Common myeloid progenitor, CD34-positive (primary cell): ENCODE results near the gene AUNIP.
A peak's percentile ranks its signal among the peaks of the same experiment; 100 is the strongest.

Experiments
- CTCF ChIA-PET: fragments of 350-600 bp; sonication (Branson Sonifier 250); formaldehyde crosslinking; loops from one replicate; lab custom pipeline; 2021; ENCODE audit warnings: antibody characterized with exemption; lab: Charles Lee
- POLR2A ChIA-PET: fragments of 350-600 bp; sonication (Branson Sonifier 250); formaldehyde crosslinking; loops from one replicate; lab custom pipeline; 2021; ENCODE audit warnings: antibody characterized with exemption; lab: Charles Lee
- DNase-seq, 3 donors: peaks; one replicate each; pipeline versions ENCODE4 v3.0.0 to v3.0.0-alpha.2; 2013
- H3K27ac ChIP-seq, 2 experiments: 1 replicate in 1 of 2; 2 replicates in 1 of 2; pipeline ENCODE4 v1.7.0; 2013; ENCODE audit warnings: inconsistent platforms in 2 of 2, low read length in 2 of 2, mild to moderate bottlenecking in 2 of 2, low read depth in 1 of 2, moderate library complexity in 1 of 2; ENCODE audit not compliant: severe bottlenecking in 2 of 2, insufficient read depth in 1 of 2, poor library complexity in 1 of 2
- H3K27me3 ChIP-seq, 5 experiments: replicated peaks in 2 of 5; 1 replicate in 3 of 5; 2 replicates in 2 of 5; pipeline versions ENCODE4 v1.6.1 to v1.7.0; 2013; ENCODE audit warnings: low read length in 4 of 5, mild to moderate bottlenecking in 2 of 5, moderate library complexity in 2 of 5, inconsistent platforms in 1 of 5; ENCODE audit not compliant: insufficient read depth in 5 of 5, control insufficient read depth in 4 of 5
- H3K36me3 ChIP-seq, 4 experiments: 1 replicate in 2 of 4; 2 replicates in 2 of 4; pipeline versions ENCODE4 v1.6.1 to v1.7.0; 2013; ENCODE audit warnings: low read length in 3 of 4, control low read depth in 1 of 4, mild to moderate bottlenecking in 1 of 4; ENCODE audit not compliant: control insufficient read depth in 4 of 4, insufficient read depth in 4 of 4
- H3K4me1 ChIP-seq, 4 experiments: 1 replicate in 3 of 4; 2 replicates in 1 of 4; pipeline versions ENCODE4 v1.6.1 to v1.7.1; 2013; ENCODE audit warnings: low read length in 3 of 4, mild to moderate bottlenecking in 3 of 4, control low read depth in 1 of 4, inconsistent platforms in 1 of 4, moderate library complexity in 1 of 4; ENCODE audit not compliant: control insufficient read depth in 4 of 4, insufficient read depth in 4 of 4; ENCODE audit errors: control extremely low read depth in 1 of 4
- H3K4me3 ChIP-seq, 7 experiments: 1 replicate in 4 of 7; 2 replicates in 3 of 7; pipeline versions ENCODE4 v1.5.1 to v1.7.0; 2013; ENCODE audit warnings: mild to moderate bottlenecking in 7 of 7, low read length in 6 of 7, moderate library complexity in 6 of 7, inconsistent platforms in 2 of 7, low read depth in 2 of 7, control low read depth in 1 of 7; ENCODE audit not compliant: insufficient read depth in 4 of 7, control insufficient read depth in 1 of 7; ENCODE audit errors: extremely low read depth in 1 of 7
- H3K9me3 ChIP-seq, 5 experiments: 1 replicate in 4 of 5; 2 replicates in 1 of 5; pipeline versions ENCODE4 v1.6.1 to v1.7.1; 2013; ENCODE audit warnings: low read length in 4 of 5, mild to moderate bottlenecking in 2 of 5, inconsistent platforms in 1 of 5, low read depth in 1 of 5, moderate library complexity in 1 of 5; ENCODE audit not compliant: control insufficient read depth in 4 of 5, insufficient read depth in 2 of 5; ENCODE audit errors: control extremely low read depth in 1 of 5
- WGBS: methylation state at CpG from one replicate; pipeline ENCODE4 v1.1.5; 2013; ENCODE audit not compliant: insufficient coverage; 5-methylcytosine and 5-hydroxymethylcytosine counted together

The AUNIP gene

GRCh38 chr1:25867210-25867991, 8.1 kb upstream of the AUNIP start:
- POLR2A ChIA-PET = no interaction called here
- H3K4me1 ChIP-seq = peaks cover 0 to 33% (median 25%) of the 10 kb centered on the region in 4 experiments
- no peaks in the 10 kb centered on the region for H3K9me3 ChIP-seq
- H3K27me3 ChIP-seq = no peaks in the 10 kb centered on the region
- H3K36me3 ChIP-seq = peaks cover 0 to 42% (median 20%) of the 10 kb centered on the region in 4 experiments
- H3K27ac ChIP-seq = no peak overlapping the region
- no peak overlapping the region for H3K4me3 ChIP-seq
- CTCF ChIA-PET = interaction anchor here (1.3 kb wide), 1 partner anchor 21 kb away, joined by 3 read pairs; no protein-coding TSS in a partner anchor
- 93% methylated on average over 9 of the region's 9 CpGs for WGBS
- DNase-seq = no peak

GRCh38 chr1:25866288-25866687, 7.0 kb upstream of the AUNIP start:
- H3K9me3 ChIP-seq = no peaks in the 10 kb centered on the region
- H3K36me3 ChIP-seq = peaks cover 0 to 44% (median 22%) of the 10 kb centered on the region in 4 experiments
- H3K27ac ChIP-seq = no peak overlapping the region
- no CpG with 5 or more reads among the region's 1 CpG for WGBS
- peaks cover 0 to 33% (median 26%) of the 10 kb centered on the region in 4 experiments for H3K4me1 ChIP-seq
- DNase-seq = no peak
- CTCF ChIA-PET = interaction anchor here (1.3 kb wide), 1 partner anchor 22 kb away, joined by 3 read pairs; no protein-coding TSS in a partner anchor
- no peak overlapping the region for H3K4me3 ChIP-seq
- POLR2A ChIA-PET = no interaction called here
- H3K27me3 ChIP-seq = no peaks in the 10 kb centered on the region

GRCh38 chr1:25864434-25864833, 5.2 kb upstream of the AUNIP start:
- POLR2A ChIA-PET = no interaction called here
- H3K27me3 ChIP-seq = no peaks in the 10 kb centered on the region
- no peak overlapping the region for H3K27ac ChIP-seq
- H3K4me1 ChIP-seq = peaks cover 8 to 41% (median 37%) of the 10 kb centered on the region in 4 experiments
- 83% methylated on average over 3 of the region's 3 CpGs for WGBS
- CTCF ChIA-PET = interaction anchor here (1.2 to 1.3 kb wide), 2 partner anchors 11 to 32 kb away, joined by 3 read pairs; partner anchors contain the start of gene PAQR7
- DNase-seq = no peak
- peaks cover 0 to 32% (median 18%) of the 10 kb centered on the region in 4 experiments for H3K36me3 ChIP-seq
- H3K9me3 ChIP-seq = no peaks in the 10 kb centered on the region
- no peak overlapping the region for H3K4me3 ChIP-seq

GRCh38 chr1:25863486-25864262, 4.4 kb upstream of the AUNIP start:
- Histone ChIP-seq H3K9me3 (no peaks in the 10 kb centered on the region), H3K4me1 (peaks cover 9 to 45% (median 42%) of the 10 kb centered on the region in 4 experiments), H3K27me3 (no peaks in the 10 kb centered on the region), H3K27ac (no peak overlapping the region), H3K4me3 (no peak overlapping the region), H3K36me3 (peaks cover 0 to 29% (median 17%) of the 10 kb centered on the region in 4 experiments)
- DNase-seq = peak in 2 of 3 donors; percentile 25 to 43
- ChIA-PET POLR2A (no interaction called here), CTCF (interaction anchor here (0.7 to 1.3 kb wide), 3 partner anchors 12 to 33 kb away, joined by 3 to 4 read pairs (median 3); partner anchors contain the start of gene PAQR7)
- 97% methylated on average over 21 of the region's 25 CpGs for WGBS

GRCh38 chr1:25862785-25863485, 3.7 kb upstream of the AUNIP start:
- H3K27ac ChIP-seq = peak overlapping the region in 1 of 2 experiments; percentile 80
- CTCF ChIA-PET = interaction anchor here (0.7 to 1.8 kb wide), 3 partner anchors 20 to 49 kb away, joined by 3 to 4 read pairs (median 4); no protein-coding TSS in a partner anchor
- 97% methylated on average over 17 of the region's 20 CpGs for WGBS

More at GRCh38 chr1:25862785-25863485, 3.7 kb upstream of the AUNIP start:
- Histone ChIP-seq H3K9me3 (no peaks in the 10 kb centered on the region), H3K36me3 (peaks cover 0 to 24% (median 16%) of the 10 kb centered on the region in 4 experiments), H3K4me3 (peak overlapping the region in 1 of 7 experiments; percentile 13), H3K27me3 (no peaks in the 10 kb centered on the region), H3K4me1 (peaks cover 13 to 49% (median 45%) of the 10 kb centered on the region in 4 experiments)
- DNase-seq = no peak
- POLR2A ChIA-PET = no interaction called here
